K562 (cell line): Measurements from ENCODE around the gene SLC6A7. TPM values are rescaled to one million over a fixed set of nuclear protein-coding genes. Genes with fewer than 3 reads are reported as not detected.

Experiments used
- ATAC-seq: fragments of 200-7000 bp; cut with Tn5 transposase; 3 replicates; pipeline ENCODE4 v1.9.1; 2020; ENCODE audit warnings: moderate library complexity
- BruUV-seq: library from RNA; stranded (reverse); fragments of 400-500 nt; replicated peaks from 2 replicates; lab custom pipeline; 2021; lab: Mats Ljungman, UMichigan
- CTCF ChIA-PET: fragments of 300-600 bp; formaldehyde crosslinking; extraction: SDS; loops from one replicate; lab custom pipeline; 2021; ENCODE audit warnings: low intra/inter-chr PET ratio; lab: Yijun Ruan, JAX
- POLR2A ChIA-PET: fragments of 300-600, 350-650 bp; sonication (Branson Sonifier 250); formaldehyde crosslinking; extraction: SDS; loops from one replicate; lab custom pipeline; 2021; ENCODE audit warnings: antibody characterized with exemption, inconsistent platforms; lab: Yijun Ruan, JAX
- DNase-seq, 4 experiments: peaks; one replicate each; pipeline versions ENCODE4 v3.0.0 to v3.0.0-alpha.2; 2011 to 2018; ENCODE audit warnings: low spot score in 3 of 4, mixed read lengths in 3 of 4; ENCODE audit errors: extremely low read depth in 1 of 4
- FAIRE-seq: peaks from 2 replicates; lab custom pipeline; 2011; peaks lifted over from hg19 to GRCh38; lab: Jason Lieb, UNC
- H2AFZ ChIP-seq: 2 replicates; pipeline ENCODE4 v1.6.0; 2011; ENCODE audit warnings: low read depth, low read length, control low read depth, inconsistent platforms
- H3K27ac ChIP-seq: fragments of 200-600 bp; 3 replicates; pipeline ENCODE4 v1.8.0; 2011; ENCODE audit warnings: low read depth, mild to moderate bottlenecking, control low read depth, inconsistent platforms, low read length, moderate library complexity, mixed read lengths; ENCODE audit errors: extremely low read depth
- H3K27me3 ChIP-seq, 2 experiments: fragments of 300-600 bp in 1 of 2; 2 replicates in 1 of 2; 3 replicates in 1 of 2; pipeline versions ENCODE4 v1.6.0 to v1.8.0; 2011; ENCODE audit warnings: inconsistent platforms in 2 of 2, low read length in 2 of 2, mild to moderate bottlenecking in 1 of 2, mixed read lengths in 1 of 2, moderate library complexity in 1 of 2; ENCODE audit not compliant: control insufficient read depth in 2 of 2, insufficient read depth in 2 of 2
- H3K36me3 ChIP-seq: fragments of 300-600 bp; 3 replicates; pipeline ENCODE4 v1.8.0; 2011; ENCODE audit warnings: mild to moderate bottlenecking, low read length, inconsistent platforms; ENCODE audit not compliant: control insufficient read depth, insufficient read depth
- H3K4me1 ChIP-seq, 2 experiments: fragments of 200-600 bp in 1 of 2; replicated peaks in 1 of 2; 2 replicates in 1 of 2; 3 replicates in 1 of 2; pipeline versions ENCODE4 v1.5.1 to v1.8.0; 2011; ENCODE audit warnings: inconsistent platforms in 2 of 2, low read length in 2 of 2, mild to moderate bottlenecking in 1 of 2, mixed read lengths in 1 of 2, moderate library complexity in 1 of 2; ENCODE audit not compliant: control insufficient read depth in 2 of 2, insufficient read depth in 2 of 2
- H3K4me2 ChIP-seq: 2 replicates; pipeline ENCODE4 v1.6.1; 2011; ENCODE audit warnings: low read length, control low read depth, inconsistent platforms, mixed read lengths; ENCODE audit not compliant: insufficient read depth
- H3K4me3 ChIP-seq: fragments of 200-600 bp; sonication (generic), shearing (Covaris generic); 2 replicates; pipeline ENCODE4 v1.5.1; 2016; ENCODE audit warnings: control low read depth, inconsistent platforms
- H3K79me2 ChIP-seq: fragments of 200-600 bp; 3 replicates; pipeline ENCODE4 v1.8.0; 2011; ENCODE audit warnings: low read length, inconsistent platforms; ENCODE audit not compliant: control insufficient read depth, insufficient read depth
- H3K9ac ChIP-seq, 2 experiments: 2 replicates each; pipeline versions ENCODE4 v1.6.0 to v1.6.1; 2011; ENCODE audit warnings: low read depth in 2 of 2, low read length in 2 of 2, control low read depth in 1 of 2, inconsistent platforms in 1 of 2, mild to moderate bottlenecking in 1 of 2, mixed read lengths in 1 of 2; ENCODE audit not compliant: insufficient read depth in 1 of 2
- H3K9me1 ChIP-seq: one replicate; pipeline ENCODE4 v1.6.0; 2011; ENCODE audit warnings: inconsistent platforms, mild to moderate bottlenecking, low read length, moderate library complexity; ENCODE audit not compliant: control insufficient read depth, insufficient read depth
- H3K9me3 ChIP-seq: replicated peaks from 2 replicates; pipeline ENCODE4 v1.5.1; 2011; ENCODE audit warnings: low read depth, low read length, inconsistent platforms; ENCODE audit not compliant: control insufficient read depth, insufficient read depth
- H4K20me1 ChIP-seq: replicated peaks from 2 replicates; pipeline ENCODE4 v1.6.1; 2011; ENCODE audit warnings: low read length, inconsistent platforms, mixed read lengths; ENCODE audit not compliant: control insufficient read depth, insufficient read depth
- ATF1 ChIP-seq, 2 experiments: fragments of 450-650 bp in 1 of 2; IDR thresholded peaks; 2 replicates each; pipeline ENCODE4 v1.6.1; 2016; ENCODE audit warnings: missing compliant biosample characterization in 1 of 2, missing genetic modification characterization in 1 of 2
- ATF3 ChIP-seq, 2 experiments: fragments of 450-650 bp in 1 of 2; sonication (generic) in 1 of 2; formaldehyde crosslinking in 1 of 2; IDR thresholded peaks in 1 of 2; conservative IDR thresholded peaks in 1 of 2; 2 replicates each; pipeline versions ENCODE4 v1.6.1 to v1.8.1; 2016 to 2023; ENCODE audit warnings: mild to moderate bottlenecking in 2 of 2, moderate library complexity in 2 of 2, inconsistent platforms in 1 of 2, missing genetic modification reagents in 1 of 2
- CBFA2T2 ChIP-seq: fragments of 450-650 bp; conservative IDR thresholded peaks from 2 replicates; pipeline ENCODE4 v1.6.1; 2017; ENCODE audit warnings: mild to moderate bottlenecking
- CHD1 ChIP-seq: fragments of 200-600 bp; sonication (generic); IDR thresholded peaks from one replicate; pipeline ENCODE4 v1.6.1; 2012; ENCODE audit warnings: mild to moderate bottlenecking, moderate library complexity, low read length, inconsistent platforms
- CREB1 ChIP-seq, 2 experiments: sonication (generic) in 1 of 2; formaldehyde crosslinking in 1 of 2; IDR thresholded peaks; 2 replicates each; pipeline versions ENCODE4 v1.6.1 to v1.8.0; 2012 to 2022; ENCODE audit warnings: inconsistent platforms in 1 of 2, mild to moderate bottlenecking in 1 of 2, missing genetic modification reagents in 1 of 2, moderate library complexity in 1 of 2
- CREM ChIP-seq: IDR thresholded peaks from 2 replicates; pipeline ENCODE4 v1.6.1; 2014; ENCODE audit warnings: antibody characterized with exemption, low read depth
- FOXJ2 ChIP-seq: fragments of 200-800 bp; sonication (Bioruptor generic); IDR thresholded peaks from 2 replicates; pipeline ENCODE4 v1.6.1; 2016; ENCODE audit warnings: missing genetic modification characterization, missing compliant biosample characterization
- NBN ChIP-seq: fragments of 450-650 bp; IDR thresholded peaks from 2 replicates; pipeline ENCODE4 v1.6.1; 2016; ENCODE audit warnings: low read depth, mild to moderate bottlenecking
- NR2C1 ChIP-seq, 2 experiments: fragments of 450-650 bp; IDR thresholded peaks; 2 replicates each; pipeline ENCODE4 v1.6.1; 2017; ENCODE audit warnings: mild to moderate bottlenecking in 2 of 2, antibody characterized with exemption in 1 of 2, inconsistent platforms in 1 of 2, missing compliant biosample characterization in 1 of 2, missing genetic modification characterization in 1 of 2
- NR2C2 ChIP-seq, 2 experiments: fragments of 200-800 bp in 1 of 2; sonication (Bioruptor generic) in 1 of 2; sonication (generic) in 1 of 2; formaldehyde crosslinking in 1 of 2; IDR thresholded peaks; 2 replicates each; pipeline versions ENCODE4 v1.6.1 to v1.8.0; 2016 to 2022; ENCODE audit warnings: mild to moderate bottlenecking in 1 of 2, missing compliant biosample characterization in 1 of 2, missing genetic modification characterization in 1 of 2, missing genetic modification reagents in 1 of 2
- SMARCA4 ChIP-seq: fragments of 450-650 bp; IDR thresholded peaks from 2 replicates; pipeline ENCODE4 v1.6.1; 2016
- ZNF449 ChIP-seq: fragments of 250-450 bp; sonication (Bioruptor Pico); IDR thresholded peaks from 2 replicates; pipeline ENCODE4 v1.8.0; 2022; ENCODE audit warnings: moderate library complexity, mild to moderate bottlenecking, inconsistent platforms
- ZNF707 ChIP-seq: fragments of 250-450 bp; sonication (Bioruptor Pico); conservative IDR thresholded peaks from 2 replicates; pipeline ENCODE4 v1.8.0; 2022; ENCODE audit warnings: inconsistent platforms, mild to moderate bottlenecking, moderate library complexity
- WGBS: fragments of 100-300 bp; shearing (Covaris generic); methylation state at CpG from one replicate; pipeline ENCODE4 v1.1.6; 2016; ENCODE audit warnings: low coverage, mixed read lengths; ENCODE audit not compliant: insufficient coverage; ENCODE audit errors: missing lambda C conversion rate; 5-methylcytosine and 5-hydroxymethylcytosine counted together
- in situ Hi-C: fragments of 300-500 bp; cut with MboI; formaldehyde crosslinking; loops from 4 replicates; pipeline ENCODE4 v1.15.0; 2018; ENCODE audit warnings: inconsistent platforms, mixed read lengths
- intact Hi-C: fragments of 100-400 bp; cut with micrococcal nuclease; formaldehyde crosslinking; loops from 2 replicates; pipeline ENCODE4 v1.14.2; 2022
- polyA plus RNA-seq, 8 experiments: library from polyadenylated mRNA; depleted of rRNA in 4 of 8; stranded (reverse) in 5 of 8; unstranded in 3 of 8; fragments of >200 nt; fragmentation: Nextera tagmentation in 2 of 8; fragmentation: Illumina TruSeq in 1 of 8; extraction: Ambion mirVana in 2 of 8; extraction: Trizol in 1 of 8; gene quantifications; 2 replicates each; pipeline versions ENCODE4 v1.2.1 to v1.2.3, GENCODE V29; 2011 to 2014; ENCODE audit warnings: inconsistent platforms in 1 of 8, missing spikeins in 1 of 8
- total RNA-seq, 7 experiments: library from RNA; depleted of rRNA in 6 of 7; stranded (reverse); fragments of >200 nt in 6 of 7; fragmentation: Illumina TruSeq in 2 of 7; extraction: Trizol in 2 of 7; gene quantifications; 2 replicates each; pipeline versions ENCODE4 v1.2.1 to v1.2.3, GENCODE V29; 2011 to 2021; ENCODE audit warnings: low replicate concordance in 1 of 7

The SLC6A7 gene
- total and polyA plus RNA-seq, 9 of the 15 experiments (the other 6 are each of a cell fraction or from before 2014, with no cell fraction given), result not detected

GRCh38 chr5:150224483-150225027 lies 34.7 kb downstream of the SLC6A7 start:
- Histone ChIP-seq H2AFZ (no peak overlapping the region), H3K9me1 (no peaks in the 10 kb centered on the region), H3K36me3 (no peaks in the 10 kb centered on the region), H3K27ac (no peak overlapping the region), H3K9me3 (no peaks in the 10 kb centered on the region), H3K27me3 (peaks cover 13 to 45% of the 10 kb centered on the region in 2 experiments), H3K79me2 (no peaks in the 10 kb centered on the region), H4K20me1 (peaks cover 4% of the 10 kb centered on the region; the same call in 1 of the 2 replicates), H3K4me3 (no peak overlapping the region), H3K4me2 (no peak overlapping the region), H3K9ac (no peak overlapping the region), H3K4me1 (no peaks in the 10 kb centered on the region)
- ChIA-PET CTCF (no interaction called here), POLR2A (interaction anchor here (1.2 kb wide), 2 partner anchors 8 to 34 kb away, joined by 5 to 6 read pairs; no protein-coding TSS in a partner anchor)
- in situ Hi-C loops, result loop anchor here (5.0 kb wide), 1 partner anchor 97 kb away; no protein-coding TSS in a partner anchor
- TF ChIP-seq CREB1 (IDR thresholded peaks at IDR 0.05) (peak; percentile 49; the same call in 1 of the 2 replicates), CREB1 (CRISPR knock-in tag; IDR thresholded peaks at IDR 0.05) (no peak), CHD1 (no peak), CBFA2T2 (no peak), NBN (no peak), ZNF449 (no peak), FOXJ2 (tag) (no peak), SMARCA4 (no peak), NR2C1 (IDR thresholded peaks at IDR 0.05) (peak; percentile 89), NR2C1 (tag; IDR thresholded peaks at IDR 0.05) (peak; percentile 90), ATF1 (CRISPR knock-in tag; IDR thresholded peaks at IDR 0.05) (no peak), ATF1 (tag; IDR thresholded peaks at IDR 0.05) (peak; percentile 53), ZNF707 (no peak), CREM (peak; percentile 26; the same call in 1 of the 2 replicates), NR2C2 (CRISPR knock-in tag; IDR thresholded peaks at IDR 0.05) (peak; percentile 76), NR2C2 (tag; IDR thresholded peaks at IDR 0.05) (peak; percentile 82), ATF3 (IDR thresholded peaks at IDR 0.05) (0 out of 2 replicates have a peak, but pooled peaks have one; percentile 18), ATF3 (CRISPR knock-in tag; conservative IDR thresholded peaks at IDR 0.05) (no peak)
- WGBS, result 23% methylated on average over 8 of the region's 8 CpGs
- ATAC-seq, result peak; percentile 82
- intact Hi-C loops, result no loop called here
- no TSS peak for BruUV-seq
- DNase-seq, result peak; percentile 63 to 67 (median 66)
- peak; percentile 93 for FAIRE-seq
